GM12801 (cell line): ENCODE results near the gene DCC.

Experiments
- CTCF ChIP-seq: IDR thresholded peaks from one replicate; pipeline ENCODE4 v1.5.1; 2011; ENCODE audit warnings: control low read depth; ENCODE audit not compliant: insufficient read length; ENCODE audit errors: extremely low read depth

DCC gene

GRCh38 chr18:53534203-53534602, 1194.2 kb downstream of the DCC start:
- no peak for TF ChIP-seq CTCF

- no peak for TF ChIP-seq CTCF
These were observed 1194.7 kb downstream of the DCC start for GRCh38 chr18:53534695-53535094.

GRCh38 chr18:53536908-53537307, 1196.9 kb downstream of the DCC start:
- TF ChIP-seq CTCF, result no peak

- TF ChIP-seq CTCF, result no peak
These were observed 1201.9 kb downstream of the DCC start for GRCh38 chr18:53541924-53542323.

- no peak for TF ChIP-seq CTCF
These were observed 1203.7 kb downstream of the DCC start for GRCh38 chr18:53543711-53544110.

GRCh38 chr18:53544917-53545316, 1204.9 kb downstream of the DCC start:
- TF ChIP-seq CTCF, result no peak

GRCh38 chr18:53551868-53552426, 1212.0 kb downstream of the DCC start:
- no peak for TF ChIP-seq CTCF
